C4-2B (cell line): ENCODE measurements around the gene CHDH.

ENCODE experiments used
- H3K27ac ChIP-seq: fragments of 450-650 bp; 2 replicates; pipeline ENCODE4 v1.5.1; 2017
- CTCF ChIP-seq: fragments of 450-650 bp; conservative IDR thresholded peaks from 2 replicates; pipeline ENCODE4 v1.5.1; 2017; ENCODE audit warnings: mild to moderate bottlenecking
- ZFX ChIP-seq: fragments of 450-650 bp; IDR thresholded peaks from 2 replicates; pipeline ENCODE4 v1.6.1; 2017

CHDH gene

GRCh38 chr3:53792866-53793265 lies 53.4 kb downstream of the CHDH start:
- TF ChIP-seq ZFX (no peak), CTCF (no peak)
- H3K27ac ChIP-seq: no peak overlapping the region

GRCh38 chr3:53791317-53791716 lies 54.9 kb downstream of the CHDH start:
- H3K27ac ChIP-seq: no peak overlapping the region
- TF ChIP-seq CTCF (no peak), ZFX (no peak)

GRCh38 chr3:53790470-53790869 lies 55.7 kb downstream of the CHDH start:
- no peak for TF ChIP-seq CTCF
- no peak for TF ChIP-seq ZFX
- H3K27ac ChIP-seq: no peak overlapping the region

GRCh38 chr3:53789459-53789858 lies 56.8 kb downstream of the CHDH start:
- TF ChIP-seq ZFX: no peak
- no peak for TF ChIP-seq CTCF
- H3K27ac ChIP-seq: no peak overlapping the region

- TF ChIP-seq ZFX (no peak), CTCF (no peak)
- no peak overlapping the region for H3K27ac ChIP-seq
Observed at GRCh38 chr3:53788038-53788437, 58.2 kb downstream of the CHDH start.

GRCh38 chr3:53787016-53787415 lies 59.2 kb downstream of the CHDH start:
- no peak overlapping the region for H3K27ac ChIP-seq
- no peak for TF ChIP-seq ZFX
- no peak for TF ChIP-seq CTCF

- TF ChIP-seq ZFX (no peak), CTCF (no peak)
- no peak overlapping the region for H3K27ac ChIP-seq
Observed at GRCh38 chr3:53780806-53781205, 65.4 kb downstream of the CHDH start.
